Memory B cell (primary cell): ENCODE results near the gene TRERF1.

Experiments
- ATAC-seq: fragments of 150-1000 bp; cut with Tn5 transposase; 2 replicates; pipeline ENCODE4 v1.10.0; 2021; ENCODE audit warnings: low read depth, mild to moderate bottlenecking, moderate library complexity
- DNase-seq, 2 donors: peaks; one replicate each; pipeline ENCODE4 v3.0.0; 2022; ENCODE audit warnings: low spot score in 2 of 2
- H3K27ac Mint-ChIP-seq: one replicate; pipeline ENCODE4 v1.8.0; 2022; ENCODE audit warnings: mild to moderate bottlenecking, moderate library complexity, mixed read lengths
- H3K27me3 Mint-ChIP-seq: one replicate; pipeline ENCODE4 v1.8.0; 2022; ENCODE audit warnings: mixed read lengths
- H3K36me3 Mint-ChIP-seq: one replicate; pipeline ENCODE4 v1.8.0; 2022; ENCODE audit warnings: mild to moderate bottlenecking, mixed read lengths
- H3K4me1 Mint-ChIP-seq: one replicate; pipeline ENCODE4 v1.8.0; 2022; ENCODE audit warnings: mixed read lengths
- H3K4me3 Mint-ChIP-seq: one replicate; pipeline ENCODE4 v1.8.0; 2022; ENCODE audit warnings: mild to moderate bottlenecking, moderate library complexity, mixed read lengths
- H3K9me3 Mint-ChIP-seq: one replicate; pipeline ENCODE4 v1.8.0; 2022; ENCODE audit warnings: mixed read lengths

Gene TRERF1

GRCh38 chr6:42304053-42304712 lies 147.5 kb downstream of the TRERF1 start:
- ATAC-seq (no peak), DNase-seq (no peak)
- Mint-ChIP-seq H3K27me3 (peaks cover 1% of the 10 kb centered on the region), H3K9me3 (no peaks in the 10 kb centered on the region), H3K27ac (no peak overlapping the region), H3K36me3 (peaks cover 7% of the 10 kb centered on the region), H3K4me3 (no peak overlapping the region), H3K4me1 (no peaks in the 10 kb centered on the region)

DNA sequence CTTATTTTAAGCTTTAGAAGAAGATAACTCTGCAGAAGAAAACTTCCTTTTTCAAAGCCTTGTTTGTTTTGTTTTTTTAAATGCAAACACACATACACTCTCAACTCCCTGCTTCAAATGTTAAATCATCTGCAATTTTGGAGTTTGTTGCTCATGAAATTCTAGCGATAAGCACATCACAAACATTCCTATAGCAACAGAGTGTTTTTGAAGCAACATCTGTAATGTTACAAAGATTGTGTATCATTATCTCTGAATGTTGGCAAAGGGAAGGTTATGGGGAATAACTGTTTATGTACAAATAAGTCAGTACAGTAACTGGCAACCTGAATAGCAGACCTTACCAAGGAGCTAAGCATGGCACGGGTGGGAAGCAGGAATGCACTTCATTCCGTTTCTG lies 149.3 kb downstream of the TRERF1 start:
- Mint-ChIP-seq H3K36me3 (peaks cover 10% of the 10 kb centered on the region), H3K27ac (no peak overlapping the region), H3K27me3 (peaks cover 1% of the 10 kb centered on the region), H3K9me3 (no peaks in the 10 kb centered on the region), H3K4me1 (no peaks in the 10 kb centered on the region), H3K4me3 (no peak overlapping the region)
- DNase-seq (no peak), ATAC-seq (no peak)

- no peak for ATAC-seq
- H3K36me3 Mint-ChIP-seq: peaks cover 12% of the 10 kb centered on the region
- no peaks in the 10 kb centered on the region for H3K9me3 Mint-ChIP-seq
- no peak overlapping the region for H3K4me3 Mint-ChIP-seq
- H3K27me3 Mint-ChIP-seq: peaks cover 1% of the 10 kb centered on the region
- DNase-seq: no peak
- H3K27ac Mint-ChIP-seq: no peak overlapping the region
- H3K4me1 Mint-ChIP-seq: no peaks in the 10 kb centered on the region
These were observed 149.7 kb downstream of the TRERF1 start for GRCh38 chr6:42301986-42302385.

DNA sequence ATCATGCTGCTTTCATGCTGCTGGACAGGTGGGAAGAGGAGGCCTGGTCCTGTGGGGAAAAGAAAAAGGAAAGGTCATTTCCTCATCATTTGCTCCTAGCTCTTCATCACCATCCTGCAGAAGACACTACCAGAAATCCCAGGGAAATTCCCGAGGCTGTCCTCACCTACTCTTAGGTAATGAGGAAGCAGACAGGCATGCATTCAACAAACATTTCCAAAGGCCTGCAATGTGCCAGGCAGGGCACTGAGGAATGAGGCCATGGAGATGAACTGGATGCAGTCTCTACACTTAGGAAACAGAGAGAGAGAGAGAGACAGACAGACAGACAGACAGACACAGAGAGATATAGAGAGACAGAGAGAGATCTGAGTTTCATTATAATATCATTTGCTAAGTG lies 151.0 kb downstream of the TRERF1 start:
- no peak for DNase-seq
- H3K36me3 Mint-ChIP-seq: peaks cover 14% of the 10 kb centered on the region
- no peak for ATAC-seq
- H3K4me3 Mint-ChIP-seq: no peak overlapping the region
- peaks cover 1% of the 10 kb centered on the region for H3K27me3 Mint-ChIP-seq
- no peaks in the 10 kb centered on the region for H3K4me1 Mint-ChIP-seq
- H3K9me3 Mint-ChIP-seq: no peaks in the 10 kb centered on the region
- H3K27ac Mint-ChIP-seq: no peak overlapping the region

- Mint-ChIP-seq H3K9me3 (no peaks in the 10 kb centered on the region), H3K27me3 (peaks cover 1% of the 10 kb centered on the region), H3K4me1 (no peaks in the 10 kb centered on the region), H3K27ac (no peak overlapping the region), H3K4me3 (no peak overlapping the region), H3K36me3 (peaks cover 14% of the 10 kb centered on the region)
- DNase-seq (no peak), ATAC-seq (no peak)
These were observed 151.5 kb downstream of the TRERF1 start for GRCh38 chr6:42300185-42300584.

GRCh38 chr6:42297661-42298060 lies 154.1 kb downstream of the TRERF1 start:
- Mint-ChIP-seq H3K4me1 (peaks cover 5% of the 10 kb centered on the region), H3K27ac (no peak overlapping the region), H3K4me3 (no peak overlapping the region), H3K9me3 (no peaks in the 10 kb centered on the region), H3K36me3 (peaks cover 16% of the 10 kb centered on the region), H3K27me3 (peaks cover 1% of the 10 kb centered on the region)
- no peak for ATAC-seq
- DNase-seq: no peak

DNA sequence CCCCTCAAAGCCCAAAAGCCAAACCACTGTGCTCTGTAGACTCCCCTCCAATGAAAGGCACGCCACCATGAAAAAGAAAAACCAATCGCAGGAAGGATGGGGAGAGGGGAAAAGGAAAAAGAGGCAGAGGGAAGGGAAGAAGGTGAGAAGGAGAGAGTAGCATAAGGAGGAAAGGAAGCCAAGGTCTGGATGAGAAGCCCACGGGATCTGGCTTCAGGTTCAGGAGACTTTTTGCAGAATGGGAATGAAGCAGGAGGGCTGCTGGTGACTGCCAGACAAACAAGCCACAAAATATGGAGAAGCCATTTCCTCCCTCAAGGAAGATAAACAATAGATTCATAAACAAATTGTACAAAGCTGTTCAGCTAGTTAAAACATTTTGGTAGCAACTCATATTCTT lies 155.1 kb downstream of the TRERF1 start:
- peaks cover 1% of the 10 kb centered on the region for H3K27me3 Mint-ChIP-seq
- DNase-seq (no peak), ATAC-seq (no peak)
- H3K4me1 Mint-ChIP-seq: peaks cover 5% of the 10 kb centered on the region
- no peak overlapping the region for H3K4me3 Mint-ChIP-seq
- H3K27ac Mint-ChIP-seq: no peak overlapping the region
- no peaks in the 10 kb centered on the region for H3K9me3 Mint-ChIP-seq
- peaks cover 16% of the 10 kb centered on the region for H3K36me3 Mint-ChIP-seq

DNA sequence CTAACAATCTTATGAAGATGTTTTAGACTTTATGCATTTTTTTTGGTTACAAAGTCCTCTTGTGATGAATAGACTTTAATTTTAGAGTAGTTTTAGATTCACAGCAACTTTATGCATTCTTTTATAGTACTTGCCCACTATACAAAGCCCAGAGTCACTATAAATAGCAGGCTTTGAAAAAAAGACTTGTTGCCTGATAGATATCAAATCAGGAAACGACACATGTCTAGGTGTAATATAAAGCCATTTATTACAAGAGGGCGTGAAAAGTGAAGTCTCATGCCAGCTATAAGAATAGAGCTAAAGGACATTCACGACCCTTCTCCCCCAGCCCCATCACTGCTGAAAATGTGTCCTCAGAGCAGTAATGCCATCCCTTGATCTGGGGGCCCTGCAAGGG lies 156.0 kb downstream of the TRERF1 start:
- peaks cover 16% of the 10 kb centered on the region for H3K36me3 Mint-ChIP-seq
- H3K4me1 Mint-ChIP-seq: peaks cover 5% of the 10 kb centered on the region
- H3K4me3 Mint-ChIP-seq: no peak overlapping the region
- H3K9me3 Mint-ChIP-seq: no peaks in the 10 kb centered on the region
- H3K27me3 Mint-ChIP-seq: peaks cover under 1% of the 10 kb centered on the region
- DNase-seq (no peak), ATAC-seq (no peak)
- no peak overlapping the region for H3K27ac Mint-ChIP-seq

DNA sequence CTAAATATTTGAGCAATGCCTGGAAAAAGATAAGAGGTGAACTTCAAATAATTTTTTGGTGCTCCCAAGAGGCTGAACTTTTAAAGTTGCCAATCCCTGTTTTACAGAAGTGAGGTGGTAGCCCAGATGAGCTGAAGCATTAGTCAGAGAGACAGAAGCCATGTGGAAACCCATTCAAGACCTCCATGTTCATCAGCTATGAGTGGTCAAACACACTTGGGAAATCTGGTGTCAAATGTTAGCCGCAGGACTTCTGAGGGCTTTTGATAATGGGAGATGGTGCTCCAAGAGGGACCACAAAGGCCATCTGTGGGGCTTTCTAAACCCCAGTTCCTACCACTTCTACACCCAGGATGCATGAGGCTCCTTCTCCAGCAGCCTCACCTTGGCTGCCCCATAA lies 156.5 kb downstream of the TRERF1 start:
- no peak for ATAC-seq
- Mint-ChIP-seq H3K27ac (no peak overlapping the region), H3K27me3 (no peaks in the 10 kb centered on the region), H3K9me3 (no peaks in the 10 kb centered on the region), H3K4me3 (no peak overlapping the region), H3K4me1 (peaks cover 5% of the 10 kb centered on the region), H3K36me3 (peaks cover 16% of the 10 kb centered on the region)
- no peak for DNase-seq

GRCh38 chr6:42294759-42295158 lies 157.0 kb downstream of the TRERF1 start:
- Mint-ChIP-seq H3K27me3 (no peaks in the 10 kb centered on the region), H3K4me3 (no peak overlapping the region), H3K36me3 (peaks cover 14% of the 10 kb centered on the region), H3K9me3 (no peaks in the 10 kb centered on the region), H3K4me1 (peaks cover 5% of the 10 kb centered on the region), H3K27ac (no peak overlapping the region)
- no peak for DNase-seq
- ATAC-seq: no peak

DNA sequence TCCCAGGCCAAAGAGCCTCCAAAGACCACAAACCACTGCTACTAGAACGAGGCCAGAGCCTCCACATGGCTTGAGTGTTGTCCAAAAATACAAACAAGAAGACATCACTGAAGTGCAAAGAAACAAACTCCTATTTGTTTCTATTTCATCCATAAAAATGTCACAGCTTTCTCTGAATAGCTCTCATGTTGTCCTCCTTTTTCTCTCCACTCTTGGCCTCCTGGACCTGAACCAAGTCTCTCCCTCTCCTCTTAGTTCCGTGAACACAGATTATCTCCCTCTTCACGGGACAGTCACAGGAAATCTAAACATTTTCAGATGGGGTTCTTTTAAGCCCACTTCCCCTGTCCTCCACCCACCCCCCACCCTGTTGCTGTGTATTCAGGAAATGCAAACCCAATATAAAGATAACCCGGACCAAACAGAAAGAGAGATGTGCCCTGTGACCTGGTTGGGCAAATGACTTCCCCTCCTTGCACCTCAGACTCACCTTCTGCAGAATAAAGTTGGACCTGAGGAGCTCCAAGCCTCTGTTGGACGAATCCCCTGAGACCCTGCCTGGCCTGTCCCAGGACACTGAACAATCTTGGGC lies 158.2 kb downstream of the TRERF1 start:
- no peaks in the 10 kb centered on the region for H3K9me3 Mint-ChIP-seq
- peaks cover 5% of the 10 kb centered on the region for H3K4me1 Mint-ChIP-seq
- no peaks in the 10 kb centered on the region for H3K27me3 Mint-ChIP-seq
- no peak for DNase-seq
- peaks cover 9% of the 10 kb centered on the region for H3K36me3 Mint-ChIP-seq
- ATAC-seq: no peak
- no peak overlapping the region for H3K4me3 Mint-ChIP-seq
- no peak overlapping the region for H3K27ac Mint-ChIP-seq

DNA sequence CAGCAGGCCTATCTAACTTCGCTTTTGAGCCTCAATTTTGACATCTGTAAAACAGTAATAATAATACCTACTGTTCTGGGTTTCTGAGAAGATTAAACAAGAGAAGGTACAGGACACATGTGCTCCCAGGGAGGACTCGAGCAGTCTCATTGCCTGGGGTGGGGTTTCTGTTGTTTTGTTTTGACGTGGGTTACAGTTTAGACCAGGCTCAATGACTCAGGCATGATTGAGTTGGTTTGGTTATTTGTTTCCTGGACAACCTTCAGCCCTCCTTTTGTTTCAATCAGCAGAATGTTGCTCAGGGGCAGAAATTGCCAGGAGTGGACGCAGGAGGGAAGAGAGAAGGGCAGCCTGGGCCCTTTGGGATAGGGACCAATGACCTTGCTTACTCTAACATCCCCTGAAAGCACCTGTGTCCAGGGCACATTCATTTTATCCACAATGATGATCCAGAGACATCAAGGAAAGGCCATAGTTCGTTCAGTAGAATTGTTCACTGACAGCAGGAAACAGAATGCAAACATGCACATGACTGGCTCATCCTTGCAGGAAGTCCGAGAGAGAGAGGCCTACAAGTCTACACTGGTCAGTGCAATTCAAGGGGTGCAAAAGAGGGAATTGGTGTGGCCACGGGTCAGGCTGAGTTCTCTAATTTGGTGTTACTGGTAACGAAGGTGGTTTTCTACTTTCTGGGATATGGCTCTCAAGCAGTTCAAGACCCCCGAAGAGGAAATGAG lies 159.6 kb downstream of the TRERF1 start:
- Mint-ChIP-seq H3K27ac (no peak overlapping the region), H3K27me3 (no peaks in the 10 kb centered on the region), H3K4me3 (no peak overlapping the region), H3K4me1 (peaks cover 5% of the 10 kb centered on the region), H3K36me3 (peaks cover 11% of the 10 kb centered on the region), H3K9me3 (no peaks in the 10 kb centered on the region)
- ATAC-seq (no peak), DNase-seq (no peak)

DNA sequence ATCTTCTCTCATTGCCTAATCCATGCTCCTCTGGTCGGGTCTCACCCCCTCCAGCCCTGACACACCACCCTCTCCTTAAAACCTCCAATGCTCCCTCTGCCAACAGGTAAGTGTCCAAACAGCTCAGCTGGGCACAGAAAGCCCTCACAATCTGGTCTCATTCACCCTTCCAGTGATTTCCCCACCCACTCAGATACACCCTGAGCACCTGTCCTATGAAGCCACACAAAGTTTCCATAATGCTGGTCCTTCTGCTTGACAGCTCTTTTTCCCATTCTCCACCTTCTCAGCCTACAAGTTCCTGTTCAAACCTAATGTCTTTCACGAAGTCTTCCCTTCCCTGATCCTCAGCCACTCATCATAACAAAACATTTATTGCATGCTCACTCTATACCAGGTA lies 164.0 kb downstream of the TRERF1 start:
- H3K4me3 Mint-ChIP-seq: no peak overlapping the region
- H3K27ac Mint-ChIP-seq: no peak overlapping the region
- H3K4me1 Mint-ChIP-seq: no peaks in the 10 kb centered on the region
- H3K9me3 Mint-ChIP-seq: no peaks in the 10 kb centered on the region
- no peak for DNase-seq
- H3K36me3 Mint-ChIP-seq: peaks cover 5% of the 10 kb centered on the region
- ATAC-seq: no peak
- no peaks in the 10 kb centered on the region for H3K27me3 Mint-ChIP-seq

- H3K4me1 Mint-ChIP-seq: peaks cover 16% of the 10 kb centered on the region
These were observed 170.2 kb downstream of the TRERF1 start for GRCh38 chr6:42281570-42281969.

More at GRCh38 chr6:42281570-42281969, 170.2 kb downstream of the TRERF1 start:
- Mint-ChIP-seq H3K4me3 (no peak overlapping the region), H3K27ac (peak overlapping the region; percentile 66), H3K9me3 (peaks cover 1% of the 10 kb centered on the region), H3K36me3 (peaks cover 4% of the 10 kb centered on the region), H3K27me3 (no peaks in the 10 kb centered on the region)
- DNase-seq (no peak), ATAC-seq (no peak)
